VCaP (cell line): ENCODE results near the gene ILKAP.

ENCODE experiments used
- H3K27ac ChIP-seq: fragments of 450-650 bp; 2 replicates; pipeline ENCODE4 v1.5.1; 2017
- TF ChIP-seq, protein P1 (sequence below): fragments of 450-650 bp; conservative IDR thresholded peaks from 2 replicates; pipeline ENCODE4 v1.5.1; 2017; ENCODE audit warnings: mild to moderate bottlenecking, moderate library complexity

Gene ILKAP

DNA sequence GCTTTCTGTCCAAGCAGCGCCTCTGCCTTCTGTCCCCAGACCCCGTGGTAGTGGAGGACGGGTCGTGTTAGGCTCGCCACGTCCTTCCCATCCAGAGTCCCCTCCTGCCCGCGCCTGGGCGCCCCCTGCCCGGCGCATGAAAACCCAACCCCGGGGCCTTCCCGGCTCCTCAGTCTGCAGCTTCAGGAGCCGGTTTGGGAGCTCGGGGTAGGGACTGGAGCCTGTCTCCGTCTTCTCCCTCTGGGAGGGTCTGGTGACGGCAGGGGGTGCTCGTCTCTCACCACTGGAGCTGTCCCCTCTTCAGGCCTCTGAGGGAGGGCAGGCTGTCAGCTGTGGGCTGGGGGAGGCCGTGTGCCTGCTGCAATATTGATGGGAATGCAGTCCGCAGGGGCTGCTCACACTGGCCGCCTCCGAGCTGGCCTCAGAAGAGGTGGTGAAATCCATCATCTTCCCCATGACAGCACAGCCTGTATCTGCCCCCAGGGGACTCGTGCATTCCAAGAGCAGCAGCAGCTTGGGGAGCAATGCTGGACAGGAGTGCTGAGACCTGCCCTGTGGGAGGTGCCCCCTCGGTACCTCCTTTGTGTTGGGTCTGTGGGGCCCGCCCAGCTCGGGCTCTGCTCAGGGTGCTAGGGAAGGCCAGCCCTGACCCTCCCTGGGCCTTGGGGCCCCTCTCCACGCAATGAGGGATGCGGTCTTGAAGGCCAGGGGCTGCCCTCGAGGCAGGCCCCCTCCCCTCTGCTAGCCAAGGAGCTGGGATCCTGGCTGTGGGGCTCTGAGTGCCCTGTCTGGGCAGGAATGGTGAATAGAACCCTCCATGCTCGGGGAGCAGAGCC, 82.8 kb downstream of the ILKAP start:
- TF ChIP-seq, protein P1, sequence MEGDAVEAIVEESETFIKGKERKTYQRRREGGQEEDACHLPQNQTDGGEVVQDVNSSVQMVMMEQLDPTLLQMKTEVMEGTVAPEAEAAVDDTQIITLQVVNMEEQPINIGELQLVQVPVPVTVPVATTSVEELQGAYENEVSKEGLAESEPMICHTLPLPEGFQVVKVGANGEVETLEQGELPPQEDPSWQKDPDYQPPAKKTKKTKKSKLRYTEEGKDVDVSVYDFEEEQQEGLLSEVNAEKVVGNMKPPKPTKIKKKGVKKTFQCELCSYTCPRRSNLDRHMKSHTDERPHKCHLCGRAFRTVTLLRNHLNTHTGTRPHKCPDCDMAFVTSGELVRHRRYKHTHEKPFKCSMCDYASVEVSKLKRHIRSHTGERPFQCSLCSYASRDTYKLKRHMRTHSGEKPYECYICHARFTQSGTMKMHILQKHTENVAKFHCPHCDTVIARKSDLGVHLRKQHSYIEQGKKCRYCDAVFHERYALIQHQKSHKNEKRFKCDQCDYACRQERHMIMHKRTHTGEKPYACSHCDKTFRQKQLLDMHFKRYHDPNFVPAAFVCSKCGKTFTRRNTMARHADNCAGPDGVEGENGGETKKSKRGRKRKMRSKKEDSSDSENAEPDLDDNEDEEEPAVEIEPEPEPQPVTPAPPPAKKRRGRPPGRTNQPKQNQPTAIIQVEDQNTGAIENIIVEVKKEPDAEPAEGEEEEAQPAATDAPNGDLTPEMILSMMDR: no peak
- no peak overlapping the region for H3K27ac ChIP-seq
